ENCODE data around the gene PPP2R5C.

Gene PPP2R5C

DNA sequence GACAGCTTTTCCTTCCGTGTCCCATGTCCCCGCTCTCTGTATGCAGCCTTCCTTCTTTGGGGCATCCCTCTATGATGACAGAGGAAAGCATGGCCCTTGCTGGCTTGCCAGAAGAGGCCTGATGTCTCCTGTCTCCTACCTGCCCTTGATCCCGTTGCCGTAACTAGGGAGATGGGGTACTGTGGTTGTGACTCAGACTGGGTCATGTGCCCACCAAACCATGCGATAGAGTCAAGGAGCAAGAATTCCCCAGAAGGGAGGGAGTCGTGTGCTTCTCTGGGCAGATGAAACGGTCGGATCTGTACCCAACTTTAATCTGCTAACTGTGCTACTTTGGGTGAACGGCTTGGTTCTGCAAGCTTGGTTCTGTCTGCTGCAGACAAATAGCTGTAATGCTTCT lies 103.8 kb downstream of the PPP2R5C start:
- no CpG with 5 or more reads among the region's 9 CpGs for WGBS (ENCODE audit: extremely low coverage, insufficient coverage, insufficient read length)
- Histone ChIP-seq H3K14ac (ENCODE audit: low read length) (no peak overlapping the region), H4K91ac (ENCODE audit: low read depth, low read length) (no peak overlapping the region), H2AFZ (ENCODE audit: insufficient read depth, low read length, poor library complexity) (no peak overlapping the region), H2BK12ac (ENCODE audit: low read length) (no peak overlapping the region), H2BK5ac (ENCODE audit: low read depth, low read length, poor library complexity) (no peak overlapping the region), H3K4me3 (ENCODE audit: low read depth, low read length) (no peak overlapping the region), H3K79me1 (ENCODE audit: low read length) (no peaks in the 10 kb centered on the region), H3K27me3 (ENCODE audit: insufficient read depth, low read length) (no peaks in the 10 kb centered on the region), H3K4me1 (ENCODE audit: control insufficient read depth in 1 of 2, insufficient read depth in 2 of 2, low read length in 2 of 2) (no peaks in the 10 kb centered on the region), H3K9ac (ENCODE audit: low read length) (no peak overlapping the region), H2AK5ac (ENCODE audit: low read length) (no peak overlapping the region), H3K9me3 (ENCODE audit: insufficient read depth, low read depth, low read length) (no peaks in the 10 kb centered on the region), H3K18ac (ENCODE audit: low read length) (peak overlapping the region; percentile 23), H4K12ac (ENCODE audit: low read depth, low read length) (no peak overlapping the region), H4K8ac (ENCODE audit: low read depth, low read length) (no peak overlapping the region), H3K27ac (ENCODE audit: low read depth, low read length) (no peak overlapping the region), H3K23ac (ENCODE audit: low read length) (no peak overlapping the region), H3K36me3 (ENCODE audit: control insufficient read depth in 1 of 2, insufficient read depth in 2 of 2, low read length in 2 of 2) (peaks cover 3 to 4% of the 10 kb centered on the region in 2 experiments), H2BK120ac (ENCODE audit: insufficient read depth, low read length, poor library complexity) (no peak overlapping the region), H3K4ac (ENCODE audit: low read depth, low read length) (no peak overlapping the region), H3K4me2 (ENCODE audit: low read length) (no peak overlapping the region), H3K79me2 (ENCODE audit: control insufficient read depth, insufficient read depth, low read length, poor library complexity) (no peaks in the 10 kb centered on the region)
- DNase-seq: no peak

GRCh38 chr14:101867854-101868253 lies 106.3 kb downstream of the PPP2R5C start:
- Histone ChIP-seq H2AFZ (ENCODE audit: insufficient read depth, low read length, poor library complexity) (no peak overlapping the region), H3K4me2 (ENCODE audit: low read length) (no peak overlapping the region), H3K27ac (ENCODE audit: low read depth, low read length) (no peak overlapping the region), H3K14ac (ENCODE audit: low read length) (no peak overlapping the region), H2BK12ac (ENCODE audit: low read length) (no peak overlapping the region), H3K23ac (ENCODE audit: low read length) (no peak overlapping the region), H3K79me2 (ENCODE audit: control insufficient read depth, insufficient read depth, low read length, poor library complexity) (no peaks in the 10 kb centered on the region), H3K27me3 (ENCODE audit: insufficient read depth, low read length) (no peaks in the 10 kb centered on the region), H4K8ac (ENCODE audit: low read depth, low read length) (no peak overlapping the region), H3K79me1 (ENCODE audit: low read length) (no peaks in the 10 kb centered on the region), H2BK5ac (ENCODE audit: low read depth, low read length, poor library complexity) (no peak overlapping the region), H2AK5ac (ENCODE audit: low read length) (no peak overlapping the region), H4K12ac (ENCODE audit: low read depth, low read length) (no peak overlapping the region), H3K4me3 (ENCODE audit: low read depth, low read length) (no peak overlapping the region), H2BK120ac (ENCODE audit: insufficient read depth, low read length, poor library complexity) (no peak overlapping the region), H3K36me3 (ENCODE audit: control insufficient read depth in 1 of 2, insufficient read depth in 2 of 2, low read length in 2 of 2) (peaks cover 3 to 4% of the 10 kb centered on the region in 2 experiments), H3K4ac (ENCODE audit: low read depth, low read length) (no peak overlapping the region), H3K4me1 (ENCODE audit: control insufficient read depth in 1 of 2, insufficient read depth in 2 of 2, low read length in 2 of 2) (no peaks in the 10 kb centered on the region), H3K9me3 (ENCODE audit: insufficient read depth, low read depth, low read length) (no peaks in the 10 kb centered on the region), H3K9ac (ENCODE audit: low read length) (no peak overlapping the region), H3K18ac (ENCODE audit: low read length) (no peak overlapping the region), H4K91ac (ENCODE audit: low read depth, low read length) (no peak overlapping the region)
- WGBS (ENCODE audit: extremely low coverage, insufficient coverage, insufficient read length): no CpG with 5 or more reads among the region's 4 CpGs
- DNase-seq: no peak

DNA sequence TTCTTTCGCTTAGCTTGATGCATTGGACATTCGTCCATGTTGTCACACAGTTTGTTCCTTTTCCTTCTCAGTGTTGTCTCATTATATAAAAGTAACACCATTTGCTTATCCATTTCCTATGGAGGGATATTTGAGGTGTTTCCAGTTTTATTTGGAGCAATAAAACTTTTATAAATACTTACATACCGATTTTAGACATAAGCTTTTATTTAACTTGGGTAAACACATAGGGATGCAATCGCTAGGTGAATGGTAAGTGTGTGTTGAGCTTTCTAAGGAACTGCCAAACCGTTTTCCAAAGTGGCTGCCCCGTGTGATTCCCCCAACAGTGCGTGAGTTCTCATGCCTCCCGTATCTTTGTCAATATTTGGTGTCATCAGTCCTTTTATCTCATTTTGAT lies 107.7 kb downstream of the PPP2R5C start:
- Histone ChIP-seq H3K9ac (ENCODE audit: low read length) (no peak overlapping the region), H3K79me2 (ENCODE audit: control insufficient read depth, insufficient read depth, low read length, poor library complexity) (no peaks in the 10 kb centered on the region), H4K8ac (ENCODE audit: low read depth, low read length) (no peak overlapping the region), H2BK12ac (ENCODE audit: low read length) (no peak overlapping the region), H2BK5ac (ENCODE audit: low read depth, low read length, poor library complexity) (no peak overlapping the region), H3K4me1 (ENCODE audit: control insufficient read depth in 1 of 2, insufficient read depth in 2 of 2, low read length in 2 of 2) (no peaks in the 10 kb centered on the region), H3K27ac (ENCODE audit: low read depth, low read length) (no peak overlapping the region), H2AFZ (ENCODE audit: insufficient read depth, low read length, poor library complexity) (no peak overlapping the region), H4K91ac (ENCODE audit: low read depth, low read length) (no peak overlapping the region), H3K23ac (ENCODE audit: low read length) (no peak overlapping the region), H3K18ac (ENCODE audit: low read length) (no peak overlapping the region), H2AK5ac (ENCODE audit: low read length) (no peak overlapping the region), H3K4me2 (ENCODE audit: low read length) (no peak overlapping the region), H3K14ac (ENCODE audit: low read length) (no peak overlapping the region), H4K12ac (ENCODE audit: low read depth, low read length) (no peak overlapping the region), H3K4ac (ENCODE audit: low read depth, low read length) (no peak overlapping the region), H2BK120ac (ENCODE audit: insufficient read depth, low read length, poor library complexity) (no peak overlapping the region), H3K36me3 (ENCODE audit: control insufficient read depth in 1 of 2, insufficient read depth in 2 of 2, low read length in 2 of 2) (peaks cover 3% of the 10 kb centered on the region in 2 experiments), H3K79me1 (ENCODE audit: low read length) (no peaks in the 10 kb centered on the region), H3K4me3 (ENCODE audit: low read depth, low read length) (no peak overlapping the region), H3K27me3 (ENCODE audit: insufficient read depth, low read length) (no peaks in the 10 kb centered on the region), H3K9me3 (ENCODE audit: insufficient read depth, low read depth, low read length) (no peaks in the 10 kb centered on the region)
- no CpG with 5 or more reads among the region's 8 CpGs for WGBS (ENCODE audit: extremely low coverage, insufficient coverage, insufficient read length)
- DNase-seq: no peak

DNA sequence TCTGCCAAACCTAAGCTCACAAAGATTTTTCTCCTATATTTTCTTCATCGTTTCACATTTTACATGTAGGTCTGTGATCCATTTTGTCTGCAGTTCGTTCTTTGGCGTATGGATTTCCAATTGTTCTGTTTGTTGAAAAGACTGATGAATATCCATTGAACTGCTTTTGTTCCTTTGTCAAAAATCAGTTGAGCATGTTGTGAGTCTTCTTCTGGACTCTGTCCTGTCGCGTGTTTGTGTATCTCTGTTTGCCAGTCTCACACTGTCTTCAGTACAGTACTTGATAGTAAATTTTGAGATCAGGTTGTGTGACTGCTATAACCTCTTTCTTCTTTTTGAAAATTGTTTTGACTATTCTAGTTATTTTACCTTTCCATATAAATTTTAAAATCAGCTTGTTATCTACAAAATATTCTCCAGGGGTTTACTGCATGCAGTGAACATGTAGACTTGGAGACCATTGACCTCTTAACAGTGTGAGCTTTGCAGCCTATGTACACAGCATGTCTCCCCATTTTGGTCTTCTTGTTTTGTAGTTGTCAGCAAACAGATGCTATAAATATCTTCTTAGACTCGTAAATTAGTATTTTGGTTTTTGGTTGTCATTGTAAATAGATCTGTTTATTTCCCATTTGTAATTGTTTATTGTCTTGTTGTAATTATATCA lies 108.9 kb downstream of the PPP2R5C start:
- H3K4ac ChIP-seq (ENCODE audit: low read depth, low read length): no peak overlapping the region
- H3K79me1 ChIP-seq (ENCODE audit: low read length): no peaks in the 10 kb centered on the region
- H3K14ac ChIP-seq (ENCODE audit: low read length): no peak overlapping the region
- H2AK5ac ChIP-seq (ENCODE audit: low read length): no peak overlapping the region
- H2AFZ ChIP-seq (ENCODE audit: insufficient read depth, low read length, poor library complexity): no peak overlapping the region
- H4K91ac ChIP-seq (ENCODE audit: low read depth, low read length): no peak overlapping the region
- H3K27me3 ChIP-seq (ENCODE audit: insufficient read depth, low read length): no peaks in the 10 kb centered on the region
- no peak overlapping the region for H3K4me2 ChIP-seq (ENCODE audit: low read length)
- H3K4me1 ChIP-seq (ENCODE audit: control insufficient read depth in 1 of 2, insufficient read depth in 2 of 2, low read length in 2 of 2): no peaks in the 10 kb centered on the region
- peaks cover 0 to 2% of the 10 kb centered on the region in 2 experiments for H3K36me3 ChIP-seq (ENCODE audit: control insufficient read depth in 1 of 2, insufficient read depth in 2 of 2, low read length in 2 of 2)
- H3K4me3 ChIP-seq (ENCODE audit: low read depth, low read length): no peak overlapping the region
- H2BK120ac ChIP-seq (ENCODE audit: insufficient read depth, low read length, poor library complexity): no peak overlapping the region
- H3K79me2 ChIP-seq (ENCODE audit: control insufficient read depth, insufficient read depth, low read length, poor library complexity): no peaks in the 10 kb centered on the region
- no CpG with 5 or more reads among the region's 6 CpGs for WGBS (ENCODE audit: extremely low coverage, insufficient coverage, insufficient read length)
- H2BK12ac ChIP-seq (ENCODE audit: low read length): no peak overlapping the region
- no peaks in the 10 kb centered on the region for H3K9me3 ChIP-seq (ENCODE audit: insufficient read depth, low read depth, low read length)
- H3K18ac ChIP-seq (ENCODE audit: low read length): no peak overlapping the region
- no peak overlapping the region for H4K8ac ChIP-seq (ENCODE audit: low read depth, low read length)
- no peak overlapping the region for H3K23ac ChIP-seq (ENCODE audit: low read length)
- H3K9ac ChIP-seq (ENCODE audit: low read length): no peak overlapping the region
- no peak overlapping the region for H4K12ac ChIP-seq (ENCODE audit: low read depth, low read length)
- no peak for DNase-seq
- no peak overlapping the region for H3K27ac ChIP-seq (ENCODE audit: low read depth, low read length)
- H2BK5ac ChIP-seq (ENCODE audit: low read depth, low read length, poor library complexity): no peak overlapping the region
